HepG2 (cell line): ENCODE results near the gene RNU11. TPM values are rescaled to one million over a fixed set of nuclear protein-coding genes. Genes with fewer than 3 reads are reported as not detected.

Experiments
- CCAR2 ChIP-seq: fragments of 200-400 bp; formaldehyde crosslinking; optimal IDR thresholded peaks from 2 replicates; pipeline ENCODE3; 2018; ENCODE audit warnings: low read depth, mild to moderate bottlenecking, low read length, moderate library complexity
- CCDC6 ChIP-seq: sonication (generic); formaldehyde crosslinking; IDR thresholded peaks from 2 replicates; pipeline ENCODE4 v1.8.1; 2022; ENCODE audit warnings: mild to moderate bottlenecking, missing genetic modification reagents, moderate library complexity
- EEA1 ChIP-seq: sonication (generic); formaldehyde crosslinking; IDR thresholded peaks from 2 replicates; pipeline ENCODE4 v1.5.1; 2020; ENCODE audit warnings: mild to moderate bottlenecking, missing genetic modification reagents, borderline replicate concordance
- EHMT2 ChIP-seq: fragments of 200-600 bp; sonication (generic); IDR thresholded peaks from 2 replicates; pipeline ENCODE4 v1.7.0; 2017; ENCODE audit warnings: antibody characterized with exemption, low read depth, low read length, borderline replicate concordance
- ESRRA ChIP-seq: sonication (generic); formaldehyde crosslinking; IDR thresholded peaks from 2 replicates; pipeline ENCODE4 v1.5.1; 2020; ENCODE audit warnings: mild to moderate bottlenecking, low read depth, missing genetic modification reagents
- FOXA1 ChIP-seq, 2 experiments: fragments of 450-650 bp in 1 of 2; sonication (generic) in 1 of 2; formaldehyde crosslinking in 1 of 2; IDR thresholded peaks; 2 replicates each; pipeline versions ENCODE4 v1.4.0 to v1.6.1; 2016 to 2020; ENCODE audit warnings: missing genetic modification reagents in 1 of 2
- FOXC1 ChIP-seq: sonication (generic); formaldehyde crosslinking; IDR thresholded peaks from 2 replicates; pipeline ENCODE4 v1.8.0; 2022; ENCODE audit warnings: mild to moderate bottlenecking, missing genetic modification reagents, borderline replicate concordance
- ISL2 ChIP-seq: sonication (generic); formaldehyde crosslinking; IDR thresholded peaks from 2 replicates; pipeline ENCODE4 v1.5.0; 2020; ENCODE audit warnings: missing genetic modification reagents
- JARID2 ChIP-seq: sonication (generic); formaldehyde crosslinking; IDR thresholded peaks from 2 replicates; pipeline ENCODE4 v1.8.1; 2023; ENCODE audit warnings: missing genetic modification reagents, inconsistent platforms; ENCODE audit not compliant: insufficient replicate concordance
- KLF15 ChIP-seq: sonication (generic); formaldehyde crosslinking; IDR thresholded peaks from 2 replicates; pipeline ENCODE4 v1.8.1; 2023; ENCODE audit warnings: borderline replicate concordance, mild to moderate bottlenecking, inconsistent platforms, missing genetic modification reagents, mixed read lengths
- MEF2D ChIP-seq: sonication (generic); formaldehyde crosslinking; IDR thresholded peaks from 2 replicates; pipeline ENCODE4 v1.5.1; 2020; ENCODE audit warnings: mild to moderate bottlenecking, missing genetic modification reagents
- NR2F6 ChIP-seq, 2 experiments: IDR thresholded peaks; 2 replicates each; pipeline ENCODE4 v1.6.1; 2016; ENCODE audit warnings: antibody characterized with exemption in 1 of 2, mild to moderate bottlenecking in 1 of 2
- RFX3 ChIP-seq: IDR thresholded peaks from 2 replicates; pipeline ENCODE4 v1.6.1; 2016; ENCODE audit warnings: missing biosample characterization, missing genetic modification reagents
- SOX13 ChIP-seq, 3 experiments: fragments of 450-650 bp in 1 of 3; sonication (generic) in 1 of 3; formaldehyde crosslinking in 1 of 3; IDR thresholded peaks in 2 of 3; conservative IDR thresholded peaks in 1 of 3; 2 replicates each; pipeline versions ENCODE4 v1.5.0 to v1.6.1; 2016 to 2020; ENCODE audit warnings: antibody characterized with exemption in 1 of 3, mild to moderate bottlenecking in 1 of 3, missing compliant biosample characterization in 1 of 3, missing genetic modification reagents in 1 of 3, moderate library complexity in 1 of 3
- SOX5 ChIP-seq: IDR thresholded peaks from 2 replicates; pipeline ENCODE4 v1.6.1; 2016; ENCODE audit warnings: borderline replicate concordance
- ZBTB20 ChIP-seq: sonication (generic); formaldehyde crosslinking; IDR thresholded peaks from 2 replicates; pipeline ENCODE4 v1.8.1; 2023; ENCODE audit warnings: missing genetic modification reagents, low read depth, mild to moderate bottlenecking, borderline replicate concordance
- ZC3H13 ChIP-seq: sonication (generic); formaldehyde crosslinking; IDR thresholded peaks from 2 replicates; pipeline ENCODE4 v1.8.1; 2023; ENCODE audit warnings: mild to moderate bottlenecking, missing genetic modification reagents, moderate library complexity
- ZKSCAN5 ChIP-seq: sonication (generic); formaldehyde crosslinking; IDR thresholded peaks from 2 replicates; pipeline ENCODE4 v1.5.1; 2020; ENCODE audit warnings: mild to moderate bottlenecking, missing genetic modification reagents
- ZMYM4 ChIP-seq: sonication (generic); formaldehyde crosslinking; IDR thresholded peaks from 2 replicates; pipeline ENCODE4 v1.8.1; 2023; ENCODE audit warnings: mild to moderate bottlenecking, missing genetic modification reagents
- ZNF431 ChIP-seq: sonication (generic); formaldehyde crosslinking; IDR thresholded peaks from 2 replicates; pipeline ENCODE4 v1.9.0; 2022; ENCODE audit warnings: missing genetic modification reagents, low read depth, mild to moderate bottlenecking, borderline replicate concordance
- ZNF713 ChIP-seq: sonication (generic); formaldehyde crosslinking; IDR thresholded peaks from 2 replicates; pipeline ENCODE4 v1.4.0; 2020; ENCODE audit warnings: mild to moderate bottlenecking, missing genetic modification reagents
- polyA plus RNA-seq, 8 experiments: library from polyadenylated mRNA; depleted of rRNA in 3 of 8; stranded (reverse) in 7 of 8; unstranded in 1 of 8; fragments of >200 nt; fragmentation: Illumina TruSeq in 4 of 8; extraction: Trizol in 4 of 8; gene quantifications; 2 replicates each; pipeline versions ENCODE4 v1.2.1 to v1.2.3, GENCODE V29; 2011 to 2016; ENCODE audit warnings: low read depth in 4 of 8, missing spikeins in 1 of 8, mixed read lengths in 1 of 8; ENCODE audit not compliant: insufficient read depth in 1 of 8
- total RNA-seq, 5 experiments: library from RNA; depleted of rRNA; stranded (reverse); fragments of >200 nt; fragmentation: Illumina TruSeq; extraction: Trizol; gene quantifications; 2 replicates each; pipeline ENCODE4 v1.2.3, GENCODE V29; 2016; ENCODE audit warnings: low read depth in 1 of 5
- TF ChIP-seq, protein P1 (sequence below): sonication (generic); formaldehyde crosslinking; IDR thresholded peaks from 2 replicates; pipeline ENCODE4 v1.4.0; 2020; ENCODE audit warnings: missing genetic modification reagents
- TF ChIP-seq, protein P2 (sequence below): sonication (generic); formaldehyde crosslinking; IDR thresholded peaks from 2 replicates; pipeline ENCODE4 v1.8.0; 2022; ENCODE audit warnings: missing genetic modification reagents, low read depth, mild to moderate bottlenecking, borderline replicate concordance
- TF ChIP-seq, protein P3 (sequence below): sonication (generic); formaldehyde crosslinking; IDR thresholded peaks from 2 replicates; pipeline ENCODE4 v1.8.0; 2023; ENCODE audit warnings: mild to moderate bottlenecking, missing genetic modification reagents
- TF ChIP-seq, protein P4 (sequence below): sonication (generic); formaldehyde crosslinking; IDR thresholded peaks from 2 replicates; pipeline ENCODE4 v1.5.0; 2020; ENCODE audit warnings: missing genetic modification reagents
- TF ChIP-seq, protein P5 (sequence below): sonication (generic); formaldehyde crosslinking; IDR thresholded peaks from 2 replicates; pipeline ENCODE4 v1.9.0; 2021; ENCODE audit warnings: missing genetic modification reagents, borderline replicate concordance

RNU11 gene
- total and polyA plus RNA-seq, 2 of the 13 experiments (the other 11 are each of a cell fraction or from before 2014, with no cell fraction given), result not detected

DNA sequence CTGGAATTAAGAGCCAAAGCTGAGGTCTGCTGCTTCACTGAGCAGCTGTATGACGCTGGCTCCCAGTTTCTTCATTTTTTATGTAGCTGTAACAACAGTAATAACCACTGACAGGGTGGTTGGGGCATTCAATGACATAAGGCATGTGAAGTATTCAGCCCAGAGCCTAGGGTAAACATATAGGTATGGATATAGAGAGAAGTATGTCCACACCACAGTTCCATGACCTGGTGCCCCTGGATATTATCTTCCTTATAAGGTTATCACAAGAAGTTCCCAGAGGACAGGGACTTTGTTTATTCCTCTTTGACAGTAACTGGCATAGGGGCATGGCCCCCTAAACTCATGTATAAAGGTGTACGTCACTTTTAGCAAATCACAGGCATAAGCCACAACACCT is 41.6 kb upstream of the RNU11 start (continued):
- TF ChIP-seq, protein P1, sequence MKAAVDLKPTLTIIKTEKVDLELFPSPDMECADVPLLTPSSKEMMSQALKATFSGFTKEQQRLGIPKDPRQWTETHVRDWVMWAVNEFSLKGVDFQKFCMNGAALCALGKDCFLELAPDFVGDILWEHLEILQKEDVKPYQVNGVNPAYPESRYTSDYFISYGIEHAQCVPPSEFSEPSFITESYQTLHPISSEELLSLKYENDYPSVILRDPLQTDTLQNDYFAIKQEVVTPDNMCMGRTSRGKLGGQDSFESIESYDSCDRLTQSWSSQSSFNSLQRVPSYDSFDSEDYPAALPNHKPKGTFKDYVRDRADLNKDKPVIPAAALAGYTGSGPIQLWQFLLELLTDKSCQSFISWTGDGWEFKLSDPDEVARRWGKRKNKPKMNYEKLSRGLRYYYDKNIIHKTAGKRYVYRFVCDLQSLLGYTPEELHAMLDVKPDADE (CRISPR knock-in tag), result no peak
- TF ChIP-seq MEF2D (CRISPR knock-in tag), result no peak
- TF ChIP-seq, protein P2, sequence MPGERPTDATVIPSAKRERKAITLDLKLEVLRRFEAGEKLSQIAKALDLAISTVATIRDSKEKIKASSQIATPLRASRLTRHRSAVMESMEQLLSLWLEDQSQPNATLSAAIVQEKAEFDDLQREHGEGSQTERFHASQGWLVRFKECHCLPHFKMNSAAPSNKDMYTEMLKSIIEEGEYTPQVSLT (CRISPR knock-in tag), result no peak
- no peak for TF ChIP-seq ESRRA (CRISPR knock-in tag)
- no peak; the same call in 1 of the 2 replicates for TF ChIP-seq NR2F6 (IDR thresholded peaks at IDR 0.05)
- TF ChIP-seq NR2F6 (CRISPR knock-in tag; IDR thresholded peaks at IDR 0.05), result 0 out of 2 replicates have a peak, but pooled peaks have one; percentile 58
- no peak for TF ChIP-seq ZNF713
- 0 out of 2 replicates have a peak, but pooled peaks have one; percentile 21 for TF ChIP-seq ISL2
- TF ChIP-seq JARID2 (CRISPR knock-in tag), result no peak
- TF ChIP-seq ZBTB20 (CRISPR knock-in tag), result peak; percentile 60; the same call in 1 of the 2 replicates
- no peak for TF ChIP-seq RFX3
- no peak for TF ChIP-seq CCAR2
- no peak for TF ChIP-seq ZC3H13 (CRISPR knock-in tag)
- TF ChIP-seq, protein P3, sequence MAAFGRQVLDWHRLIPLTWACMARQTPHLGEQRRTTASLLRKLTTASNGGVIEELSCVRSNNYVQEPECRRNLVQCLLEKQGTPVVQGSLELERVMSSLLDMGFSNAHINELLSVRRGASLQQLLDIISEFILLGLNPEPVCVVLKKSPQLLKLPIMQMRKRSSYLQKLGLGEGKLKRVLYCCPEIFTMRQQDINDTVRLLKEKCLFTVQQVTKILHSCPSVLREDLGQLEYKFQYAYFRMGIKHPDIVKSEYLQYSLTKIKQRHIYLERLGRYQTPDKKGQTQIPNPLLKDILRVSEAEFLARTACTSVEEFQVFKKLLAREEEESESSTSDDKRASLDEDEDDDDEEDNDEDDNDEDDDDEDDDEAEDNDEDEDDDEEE (CRISPR knock-in tag), result no peak
- TF ChIP-seq EEA1, result no peak
- TF ChIP-seq EHMT2, result no peak
- TF ChIP-seq SOX5 (CRISPR knock-in tag), result peak; percentile 25; the same call in 1 of the 2 replicates
- TF ChIP-seq, protein P4, sequence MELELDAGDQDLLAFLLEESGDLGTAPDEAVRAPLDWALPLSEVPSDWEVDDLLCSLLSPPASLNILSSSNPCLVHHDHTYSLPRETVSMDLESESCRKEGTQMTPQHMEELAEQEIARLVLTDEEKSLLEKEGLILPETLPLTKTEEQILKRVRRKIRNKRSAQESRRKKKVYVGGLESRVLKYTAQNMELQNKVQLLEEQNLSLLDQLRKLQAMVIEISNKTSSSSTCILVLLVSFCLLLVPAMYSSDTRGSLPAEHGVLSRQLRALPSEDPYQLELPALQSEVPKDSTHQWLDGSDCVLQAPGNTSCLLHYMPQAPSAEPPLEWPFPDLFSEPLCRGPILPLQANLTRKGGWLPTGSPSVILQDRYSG (CRISPR knock-in tag), result no peak
- no peak for TF ChIP-seq KLF15 (CRISPR knock-in tag)
- TF ChIP-seq, protein P5, sequence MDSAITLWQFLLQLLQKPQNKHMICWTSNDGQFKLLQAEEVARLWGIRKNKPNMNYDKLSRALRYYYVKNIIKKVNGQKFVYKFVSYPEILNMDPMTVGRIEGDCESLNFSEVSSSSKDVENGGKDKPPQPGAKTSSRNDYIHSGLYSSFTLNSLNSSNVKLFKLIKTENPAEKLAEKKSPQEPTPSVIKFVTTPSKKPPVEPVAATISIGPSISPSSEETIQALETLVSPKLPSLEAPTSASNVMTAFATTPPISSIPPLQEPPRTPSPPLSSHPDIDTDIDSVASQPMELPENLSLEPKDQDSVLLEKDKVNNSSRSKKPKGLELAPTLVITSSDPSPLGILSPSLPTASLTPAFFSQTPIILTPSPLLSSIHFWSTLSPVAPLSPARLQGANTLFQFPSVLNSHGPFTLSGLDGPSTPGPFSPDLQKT (CRISPR knock-in tag), result no peak
- TF ChIP-seq SOX13 (IDR thresholded peaks at IDR 0.05), result no peak
- peak in 1 of 2 experiments; percentile 32; a peak in 1 of 4 replicates for TF ChIP-seq SOX13 (CRISPR knock-in tag; conservative IDR thresholded peaks at IDR 0.05 in 1 of 2, IDR thresholded peaks at IDR 0.05 in 1 of 2)
- no peak for TF ChIP-seq CCDC6 (CRISPR knock-in tag)
- no peak for TF ChIP-seq ZNF431 (CRISPR knock-in tag)
- TF ChIP-seq ZKSCAN5 (CRISPR knock-in tag), result no peak
- TF ChIP-seq FOXA1 (IDR thresholded peaks at IDR 0.05), result no peak
- peak; percentile 58 for TF ChIP-seq FOXA1 (CRISPR knock-in tag; IDR thresholded peaks at IDR 0.05)
- TF ChIP-seq FOXC1 (CRISPR knock-in tag), result no peak
- no peak for TF ChIP-seq ZMYM4 (CRISPR knock-in tag)
